SU-DHL-6 (cell line): ENCODE data around the gene ZIC1.

Experiments used
- CTCF ChIP-seq: fragments of 200-600 bp; sonication (generic); IDR thresholded peaks from one replicate; pipeline ENCODE4 v1.5.1; 2017; ENCODE audit warnings: antibody characterized with exemption, mild to moderate bottlenecking, low read length, moderate library complexity; ENCODE audit not compliant: insufficient read depth, poor library complexity, severe bottlenecking
- EZH2phosphoT487 ChIP-seq: fragments of 200-600 bp; sonication (generic), shearing (Covaris generic); conservative IDR thresholded peaks from 2 replicates; pipeline ENCODE4 v1.6.1; 2018; ENCODE audit warnings: mild to moderate bottlenecking, antibody characterized with exemption, low read length, moderate library complexity, mixed read lengths

- TF ChIP-seq CTCF (no peak), EZH2phosphoT487 (no peak)
Measured at GRCh38 chr3:147462856-147463255, 53.7 kb downstream of the ZIC1 start.
